Measurements from ENCODE around the gene DGCR8. TPM values are rescaled to one million over a fixed set of nuclear protein-coding genes. Genes with fewer than 3 reads are reported as not detected.
A peak's percentile ranks its signal among the peaks of the same experiment; 100 is the strongest.
"Not testable (repeated sequence)": the region's sequence is repeated elsewhere in the genome, so short reads cannot be mapped to it uniquely, and the experiment has no call there.

DGCR8 gene
- total RNA-seq, 2 experiments from 2014 or later, result 52.3 to 55.2 TPM

DNA sequence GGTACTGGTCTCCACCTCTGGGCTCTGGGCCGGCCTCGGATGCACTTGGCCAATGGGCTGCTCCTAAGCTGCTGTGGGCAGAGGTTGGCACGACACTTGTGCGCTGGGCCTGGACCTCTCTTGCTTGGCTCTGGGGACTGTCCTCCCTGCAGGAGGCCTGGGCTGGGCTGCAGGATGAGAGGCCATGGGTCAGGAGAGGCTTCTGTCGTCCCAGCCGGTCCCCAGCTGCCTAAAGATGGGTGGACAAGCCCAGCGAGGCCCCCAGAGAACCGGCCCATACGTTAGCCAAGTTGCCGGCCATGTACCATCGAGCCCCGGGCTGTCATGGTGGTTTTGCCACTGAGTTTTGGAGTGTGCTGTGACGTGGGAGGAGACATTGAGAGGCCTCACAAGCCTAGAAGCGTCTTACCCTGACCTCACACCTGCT lies 72.4 kb downstream of the DGCR8 start:
- no peaks in the 10 kb centered on the region for H3K9me3 Mint-ChIP-seq (ENCODE audit: insufficient read depth)
- H3K4me1 Mint-ChIP-seq (ENCODE audit: low read depth), result peaks cover 9% of the 10 kb centered on the region
- H3K27me3 Mint-ChIP-seq (ENCODE audit: low read depth), result no peaks in the 10 kb centered on the region
- H3K36me3 Mint-ChIP-seq (ENCODE audit: low read depth), result no peaks in the 10 kb centered on the region
- ChIA-PET POLR2A (no interaction called here), CTCF (no interaction called here)
- H3K4me3 Mint-ChIP-seq, result no peak overlapping the region
- DNase-seq (no peak), ATAC-seq (no peak)
- H3K27ac Mint-ChIP-seq, result no peak overlapping the region

DNA sequence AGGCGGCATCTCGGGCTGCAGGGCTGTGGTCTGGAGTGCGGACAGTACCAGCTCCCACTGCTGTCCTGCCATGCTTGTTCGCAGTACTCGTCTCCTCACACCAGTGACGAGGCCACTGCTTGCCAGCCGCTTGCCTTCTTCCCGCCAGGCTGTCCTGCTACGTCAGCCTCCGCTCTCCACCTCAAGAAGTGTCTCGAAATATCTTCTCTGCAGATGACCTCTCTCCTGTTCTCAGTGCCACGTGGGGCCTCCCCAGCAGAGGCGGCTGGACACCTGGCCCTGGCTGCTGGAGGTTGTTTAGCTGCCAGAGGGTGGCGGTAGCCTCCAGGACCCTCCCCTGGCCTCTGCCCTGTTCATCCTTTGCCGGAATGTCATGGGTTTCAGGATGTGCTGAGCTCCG lies 73.9 kb downstream of the DGCR8 start:
- ATAC-seq, result no peak
- H3K27me3 Mint-ChIP-seq (ENCODE audit: low read depth), result no peaks in the 10 kb centered on the region
- CTCF ChIA-PET, result interaction anchor here (1.2 kb wide), 1 partner anchor 68 kb away, joined by 3 read pairs; no protein-coding TSS in a partner anchor
- H3K36me3 Mint-ChIP-seq (ENCODE audit: low read depth), result no peaks in the 10 kb centered on the region
- no peak overlapping the region for H3K4me3 Mint-ChIP-seq
- POLR2A ChIA-PET, result interaction anchor here (0.5 kb wide), 1 partner anchor 100 kb away, joined by 4 read pairs; no protein-coding TSS in a partner anchor
- H3K4me1 Mint-ChIP-seq (ENCODE audit: low read depth), result peaks cover 7% of the 10 kb centered on the region
- no peak overlapping the region for H3K27ac Mint-ChIP-seq
- H3K9me3 Mint-ChIP-seq (ENCODE audit: insufficient read depth), result no peaks in the 10 kb centered on the region
- no peak for DNase-seq

GRCh38 chr22:20154602-20155187 lies 74.7 kb downstream of the DGCR8 start:
- POLR2A ChIA-PET, result no interaction called here
- no peaks in the 10 kb centered on the region for H3K9me3 Mint-ChIP-seq (ENCODE audit: insufficient read depth)
- ATAC-seq (peak; percentile 24), DNase-seq (no peak)
- H3K27me3 Mint-ChIP-seq (ENCODE audit: low read depth), result no peaks in the 10 kb centered on the region
- CTCF ChIA-PET, result interaction anchor here (1.2 kb wide), 1 partner anchor 69 kb away, joined by 3 read pairs; no protein-coding TSS in a partner anchor
- H3K36me3 Mint-ChIP-seq (ENCODE audit: low read depth), result no peaks in the 10 kb centered on the region
- no peak overlapping the region for H3K4me3 Mint-ChIP-seq
- H3K4me1 Mint-ChIP-seq (ENCODE audit: low read depth), result peaks cover 7% of the 10 kb centered on the region
- H3K27ac Mint-ChIP-seq, result no peak overlapping the region

DNA sequence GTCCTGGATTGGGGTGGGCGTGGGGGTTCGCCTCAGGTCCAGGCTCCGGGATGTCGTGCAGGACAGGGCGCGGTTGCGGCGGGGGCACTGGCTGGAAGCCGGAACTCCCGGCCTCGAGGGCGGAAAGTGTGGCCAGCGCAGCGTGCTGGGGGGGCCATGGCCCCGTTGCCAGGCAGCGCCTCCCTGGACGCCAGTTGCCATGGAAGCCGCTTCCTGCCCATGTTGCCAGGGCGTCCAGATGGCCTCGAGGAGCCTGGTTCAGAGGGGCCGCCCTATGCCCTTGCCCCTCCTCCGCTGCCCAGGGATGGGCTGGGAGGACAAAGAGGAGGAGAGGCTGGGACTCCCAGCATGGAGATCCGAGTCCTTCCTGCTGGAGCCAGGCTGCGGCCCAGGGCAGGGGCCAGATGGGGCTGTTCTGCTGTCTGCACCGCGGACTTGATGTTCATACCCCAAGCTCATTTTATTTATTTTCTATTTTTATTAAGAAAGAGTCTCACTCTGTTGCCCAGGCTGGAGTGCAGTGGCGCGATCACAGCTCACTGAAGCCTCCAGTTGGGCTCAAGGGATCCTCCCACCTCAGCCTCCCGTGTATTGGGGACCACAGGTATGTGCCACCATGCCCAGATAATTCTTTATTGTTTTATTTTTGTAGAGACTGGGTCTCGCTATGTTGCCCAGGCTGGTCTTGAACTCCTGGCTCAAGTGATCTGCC lies 75.4 kb downstream of the DGCR8 start:
- no peak overlapping the region for H3K27ac Mint-ChIP-seq
- H3K4me3 Mint-ChIP-seq, result no peak overlapping the region
- CTCF ChIA-PET, result no interaction called here
- peak; percentile 65 for DNase-seq
- no peaks in the 10 kb centered on the region for H3K9me3 Mint-ChIP-seq (ENCODE audit: insufficient read depth)
- H3K4me1 Mint-ChIP-seq (ENCODE audit: low read depth), result peaks cover 7% of the 10 kb centered on the region
- no peaks in the 10 kb centered on the region for H3K27me3 Mint-ChIP-seq (ENCODE audit: low read depth)
- ATAC-seq, result peak; percentile 39
- H3K36me3 Mint-ChIP-seq (ENCODE audit: low read depth), result no peaks in the 10 kb centered on the region
- POLR2A ChIA-PET, result no interaction called here

DNA sequence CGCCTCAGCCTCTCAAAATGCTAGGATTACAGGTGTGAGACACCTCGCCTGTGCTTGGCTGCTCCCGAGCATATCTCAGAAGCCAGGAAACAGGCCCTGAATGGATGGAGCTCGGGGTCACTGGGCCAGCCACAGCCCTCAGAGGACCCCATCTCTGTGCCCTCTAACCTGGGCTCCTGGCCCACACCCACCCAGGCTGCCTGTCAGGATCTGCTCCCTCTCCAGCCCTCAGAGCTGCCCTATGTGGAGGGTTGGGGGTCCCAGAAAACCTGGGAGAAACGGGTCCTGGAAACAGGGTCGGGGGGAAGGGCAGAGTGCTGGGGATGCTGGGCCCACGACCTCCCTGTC lies 76.0 kb downstream of the DGCR8 start:
- H3K27ac Mint-ChIP-seq, result no peak overlapping the region
- H3K4me3 Mint-ChIP-seq, result no peak overlapping the region
- no peaks in the 10 kb centered on the region for H3K9me3 Mint-ChIP-seq (ENCODE audit: insufficient read depth)
- H3K36me3 Mint-ChIP-seq (ENCODE audit: low read depth), result no peaks in the 10 kb centered on the region
- peaks cover 7% of the 10 kb centered on the region for H3K4me1 Mint-ChIP-seq (ENCODE audit: low read depth)
- no peaks in the 10 kb centered on the region for H3K27me3 Mint-ChIP-seq (ENCODE audit: low read depth)
- no peak for DNase-seq
- POLR2A ChIA-PET, result no interaction called here
- no peak for ATAC-seq
- CTCF ChIA-PET, result interaction anchor here (2.1 kb wide), 1 partner anchor 82 kb away, joined by 25 read pairs; no protein-coding TSS in a partner anchor

GRCh38 chr22:20156611-20157429 lies 76.8 kb downstream of the DGCR8 start:
- peak; percentile 79 for ATAC-seq
- ChIA-PET CTCF (interaction anchor here (1.0 to 2.2 kb wide), 13 partner anchors 24 to 237 kb away, joined by 3 to 25 read pairs (median 4); partner anchors contain the start of gene ZNF74), POLR2A (no interaction called here)
- H3K36me3 Mint-ChIP-seq (ENCODE audit: low read depth), result no peaks in the 10 kb centered on the region
- H3K9me3 Mint-ChIP-seq (ENCODE audit: insufficient read depth), result no peaks in the 10 kb centered on the region
- H3K27ac Mint-ChIP-seq, result no peak overlapping the region
- H3K4me3 Mint-ChIP-seq, result no peak overlapping the region
- peak; percentile 92 for DNase-seq
- H3K4me1 Mint-ChIP-seq (ENCODE audit: low read depth), result peaks cover 7% of the 10 kb centered on the region
- no peaks in the 10 kb centered on the region for H3K27me3 Mint-ChIP-seq (ENCODE audit: low read depth)

- no peak overlapping the region for H3K4me3 Mint-ChIP-seq
- DNase-seq (no peak), ATAC-seq (no peak)
- ChIA-PET CTCF (interaction anchor here (1.0 to 2.2 kb wide), 13 partner anchors 24 to 236 kb away, joined by 3 to 25 read pairs (median 4); partner anchors contain the start of gene ZNF74), POLR2A (no interaction called here)
- no peaks in the 10 kb centered on the region for H3K27me3 Mint-ChIP-seq (ENCODE audit: low read depth)
- H3K4me1 Mint-ChIP-seq (ENCODE audit: low read depth), result peaks cover 7% of the 10 kb centered on the region
- no peaks in the 10 kb centered on the region for H3K36me3 Mint-ChIP-seq (ENCODE audit: low read depth)
- H3K27ac Mint-ChIP-seq, result no peak overlapping the region
- no peaks in the 10 kb centered on the region for H3K9me3 Mint-ChIP-seq (ENCODE audit: insufficient read depth)
These were observed 77.6 kb downstream of the DGCR8 start for GRCh38 chr22:20157430-20158183.

DNA sequence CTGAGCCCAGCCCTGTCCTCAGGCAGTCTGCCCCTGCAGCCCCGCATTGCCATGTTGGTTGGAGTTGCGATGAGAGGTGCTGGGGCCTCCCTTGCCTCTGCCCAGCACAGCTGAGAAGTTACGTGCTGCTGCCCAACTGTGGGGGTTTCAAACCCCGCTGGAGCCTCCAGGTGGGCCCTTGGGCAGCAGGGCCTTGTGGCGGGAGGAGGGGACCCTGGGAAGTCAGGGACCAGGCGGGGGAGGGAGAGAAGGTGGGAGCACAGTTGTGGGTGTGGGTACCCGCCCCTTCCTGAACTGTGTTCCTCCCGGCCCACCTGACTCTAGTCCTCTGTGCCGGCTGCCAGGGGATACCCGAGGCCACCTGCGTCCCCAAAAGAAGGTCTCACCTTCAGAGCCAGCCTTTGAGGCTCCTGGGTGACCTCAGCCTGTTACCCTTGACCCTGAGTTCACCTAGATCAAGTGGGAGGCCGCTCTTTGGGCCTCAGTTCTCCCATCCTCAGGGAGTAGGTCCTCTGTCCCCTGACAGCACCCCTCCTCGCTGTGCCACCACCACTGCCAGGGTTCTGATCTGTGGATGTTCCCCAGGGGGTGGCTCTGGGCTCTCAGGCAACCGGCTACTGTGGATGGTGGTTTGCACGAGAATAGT lies 78.5 kb downstream of the DGCR8 start:
- ATAC-seq (no peak), DNase-seq (no peak)
- H3K36me3 Mint-ChIP-seq (ENCODE audit: low read depth), result no peaks in the 10 kb centered on the region
- no peak overlapping the region for H3K4me3 Mint-ChIP-seq
- no peaks in the 10 kb centered on the region for H3K27me3 Mint-ChIP-seq (ENCODE audit: low read depth)
- CTCF ChIA-PET, result interaction anchor here (2.2 kb wide), 1 partner anchor 126 kb away, joined by 8 read pairs; no protein-coding TSS in a partner anchor
- H3K27ac Mint-ChIP-seq, result no peak overlapping the region
- H3K9me3 Mint-ChIP-seq (ENCODE audit: insufficient read depth), result no peaks in the 10 kb centered on the region
- peaks cover 7% of the 10 kb centered on the region for H3K4me1 Mint-ChIP-seq (ENCODE audit: low read depth)
- POLR2A ChIA-PET, result no interaction called here

DNA sequence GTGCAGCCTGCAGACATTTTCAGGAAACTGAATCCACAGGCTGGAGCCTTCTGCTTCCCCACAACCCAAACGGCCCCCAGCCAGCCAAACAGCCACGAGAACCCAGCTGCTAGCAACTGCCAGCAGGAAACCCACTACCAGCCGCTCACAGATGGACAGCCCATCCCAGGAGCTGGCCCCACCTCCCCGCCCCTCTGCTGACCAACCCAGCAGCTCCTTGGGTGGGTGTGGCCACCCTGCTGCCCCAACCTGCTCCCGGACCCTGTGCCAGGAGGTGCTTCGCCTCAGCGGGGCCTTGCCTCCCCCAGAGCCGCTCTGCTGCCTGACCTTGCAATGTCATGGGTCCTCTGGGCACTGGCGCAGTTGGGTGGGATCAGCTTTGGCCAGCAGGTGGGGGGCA lies 79.0 kb downstream of the DGCR8 start:
- Mint-ChIP-seq H3K9me3 (ENCODE audit: insufficient read depth) (no peaks in the 10 kb centered on the region), H3K4me1 (ENCODE audit: low read depth) (peaks cover 7% of the 10 kb centered on the region), H3K27ac (no peak overlapping the region), H3K27me3 (ENCODE audit: low read depth) (no peaks in the 10 kb centered on the region), H3K36me3 (ENCODE audit: low read depth) (no peaks in the 10 kb centered on the region), H3K4me3 (no peak overlapping the region)
- ChIA-PET POLR2A (no interaction called here), CTCF (no interaction called here)
- no peak for ATAC-seq
- DNase-seq, result no peak

DNA sequence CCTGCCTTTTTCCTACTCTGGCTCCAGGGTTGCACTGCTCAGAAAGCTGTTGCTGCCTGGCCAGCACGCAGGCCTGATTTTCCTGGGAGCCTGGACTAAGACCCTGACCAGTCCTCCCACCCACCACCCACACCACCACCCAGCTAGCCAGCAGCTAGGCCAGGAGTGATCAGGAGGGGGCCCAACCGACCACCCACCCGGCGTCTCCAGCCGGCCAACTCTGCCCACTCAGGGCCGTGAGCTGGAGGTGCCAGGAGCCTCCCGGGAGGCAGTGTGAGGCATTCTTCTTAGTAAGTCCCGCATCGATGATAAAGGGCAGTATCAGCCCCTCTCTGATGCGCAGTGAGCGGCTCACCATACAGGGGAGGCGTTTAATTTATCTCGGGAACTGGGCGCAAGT lies 79.5 kb downstream of the DGCR8 start:
- ATAC-seq; H3K9me3 Mint-ChIP-seq (ENCODE audit: insufficient read depth); H3K27me3 Mint-ChIP-seq (ENCODE audit: low read depth); H3K36me3 Mint-ChIP-seq (ENCODE audit: low read depth); POLR2A ChIA-PET; H3K4me1 Mint-ChIP-seq (ENCODE audit: low read depth); DNase-seq; H3K27ac Mint-ChIP-seq; H3K4me3 Mint-ChIP-seq: not testable (repeated sequence)
- CTCF ChIA-PET, result interaction anchor here (0.8 kb wide), 1 partner anchor 79 kb away, joined by 4 read pairs; no protein-coding TSS in a partner anchor

DNA sequence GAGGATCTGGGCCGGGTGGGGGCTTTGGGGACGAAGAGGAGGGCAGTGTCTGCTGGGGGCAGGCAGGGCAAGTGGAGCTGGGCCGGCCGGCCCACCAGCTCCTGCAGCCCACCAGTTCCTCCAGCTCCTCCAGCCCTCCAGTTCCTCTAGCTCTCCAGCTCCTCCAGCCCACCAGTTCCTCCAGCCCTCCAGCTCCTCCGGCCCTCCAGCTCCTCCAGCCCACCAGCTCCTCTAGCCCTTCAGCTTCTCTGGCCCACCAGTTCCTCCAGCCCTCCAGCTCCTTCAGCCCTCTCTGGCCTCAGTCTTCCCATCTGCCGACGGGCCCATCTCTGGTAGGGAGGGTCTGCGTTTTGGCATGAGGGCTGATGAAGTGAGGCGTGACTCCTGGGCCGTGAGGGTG lies 80.0 kb downstream of the DGCR8 start:
- Mint-ChIP-seq H3K36me3 (ENCODE audit: low read depth) (no peaks in the 10 kb centered on the region), H3K9me3 (ENCODE audit: insufficient read depth) (no peaks in the 10 kb centered on the region), H3K4me3 (no peak overlapping the region), H3K4me1 (ENCODE audit: low read depth) (peaks cover 2% of the 10 kb centered on the region), H3K27ac (no peak overlapping the region), H3K27me3 (ENCODE audit: low read depth) (no peaks in the 10 kb centered on the region)
- POLR2A ChIA-PET, result no interaction called here
- no peak for ATAC-seq
- CTCF ChIA-PET, result interaction anchor here (0.8 kb wide), 1 partner anchor 79 kb away, joined by 4 read pairs; no protein-coding TSS in a partner anchor
- no peak for DNase-seq
